Caco-2 (cell line): Measurements from ENCODE around the gene ATP1A3. TPM values are rescaled to one million over a fixed set of nuclear protein-coding genes. Genes with fewer than 3 reads are reported as not detected.
A peak's percentile ranks its signal among the peaks of the same experiment; 100 is the strongest.

Experiments
- BruUV-seq: library from RNA; stranded (reverse); fragments of 400-500 nt; replicated peaks from 2 replicates; lab custom pipeline; 2021; lab: Mats Ljungman, UMichigan
- CTCF ChIA-PET: fragments of 300-600 bp; sonication (Branson Sonifier 250); formaldehyde crosslinking; loops from one replicate; lab custom pipeline; 2022; ENCODE audit warnings: antibody characterized with exemption; lab: Charles Lee
- POLR2A ChIA-PET: fragments of 300-600 bp; sonication (Branson Sonifier 250); formaldehyde crosslinking; loops from one replicate; lab custom pipeline; 2022; ENCODE audit warnings: antibody characterized with exemption; lab: Charles Lee
- DNase-seq, 2 experiments: peaks; one replicate each; pipeline versions ENCODE4 v3.0.0 to v3.0.0-alpha.2; 2020 to 2022
- H3K27me3 ChIP-seq: replicated peaks from 2 replicates; pipeline ENCODE4 v1.6.0; 2011; ENCODE audit warnings: low read length; ENCODE audit not compliant: control insufficient read depth, insufficient read depth
- H3K36me3 ChIP-seq: 2 replicates; pipeline ENCODE4 v1.5.1; 2011; ENCODE audit warnings: low read length; ENCODE audit not compliant: control insufficient read depth, insufficient read depth
- H3K4me1 ChIP-seq: fragments of 250-450 bp; sonication (Bioruptor Pico); 2 replicates; pipeline ENCODE4 v1.5.1; 2020; ENCODE audit warnings: mild to moderate bottlenecking
- H3K4me3 ChIP-seq: 2 replicates; pipeline ENCODE4 v1.5.1; 2011; ENCODE audit warnings: low read depth, mild to moderate bottlenecking, control low read depth, low read length
- H3K9me3 ChIP-seq: fragments of 250-450 bp; sonication (Bioruptor Pico); 2 replicates; pipeline ENCODE4 v1.5.1; 2020; ENCODE audit warnings: mild to moderate bottlenecking, moderate library complexity
- H3K27ac Mint-ChIP-seq: one replicate; pipeline ENCODE4 v1.8.0; 2022; ENCODE audit warnings: mixed read lengths; ENCODE audit not compliant: unreplicated experiment
- H3K27me3 Mint-ChIP-seq: one replicate; pipeline ENCODE4 v1.8.0; 2022; ENCODE audit warnings: mixed read lengths; ENCODE audit not compliant: insufficient read depth, unreplicated experiment
- H3K36me3 Mint-ChIP-seq: one replicate; pipeline ENCODE4 v1.8.0; 2022; ENCODE audit warnings: mild to moderate bottlenecking, mixed read lengths; ENCODE audit not compliant: insufficient read depth, unreplicated experiment
- H3K4me1 Mint-ChIP-seq: one replicate; pipeline ENCODE4 v1.8.0; 2022; ENCODE audit warnings: low read depth, mixed read lengths; ENCODE audit not compliant: unreplicated experiment
- H3K4me3 Mint-ChIP-seq: one replicate; pipeline ENCODE4 v1.8.0; 2022; ENCODE audit warnings: mild to moderate bottlenecking, moderate library complexity, mixed read lengths; ENCODE audit not compliant: unreplicated experiment
- H3K9me3 Mint-ChIP-seq: one replicate; pipeline ENCODE4 v1.8.0; 2022; ENCODE audit warnings: mixed read lengths; ENCODE audit not compliant: unreplicated experiment
- CTCF ChIP-seq, 2 experiments: fragments of 200-600 bp in 1 of 2; IDR thresholded peaks; 1 replicate in 1 of 2; 2 replicates in 1 of 2; pipeline versions ENCODE4 v1.5.1 to v1.8.0; 2011 to 2022; ENCODE audit warnings: antibody characterized with exemption in 1 of 2, control low read depth in 1 of 2, inconsistent platforms in 1 of 2, low read depth in 1 of 2, low read length in 1 of 2, mild to moderate bottlenecking in 1 of 2, moderate library complexity in 1 of 2; ENCODE audit not compliant: insufficient read depth in 1 of 2, severe bottlenecking in 1 of 2, unreplicated experiment in 1 of 2
- intact Hi-C: fragments of 100-400 bp; cut with micrococcal nuclease; formaldehyde crosslinking; loops from one replicate; pipeline ENCODE4 v1.10.0; 2022; ENCODE audit not compliant: unreplicated experiment
- total RNA-seq: library from RNA; stranded (reverse); gene quantifications from 2 replicates; pipeline ENCODE4 v1.2.3, GENCODE V29; 2022

ATP1A3 gene
- total RNA-seq, 1 experiment from 2014 or later: 0.54 TPM

- Histone ChIP-seq H3K36me3 (no peaks in the 10 kb centered on the region), H3K4me1 (0 out of 2 replicates have a peak, but pooled peaks cover 3% of the 10 kb centered on the region), H3K4me3 (no peak overlapping the region), H3K9me3 (no peaks in the 10 kb centered on the region), H3K27me3 (no peaks in the 10 kb centered on the region)
- TF ChIP-seq CTCF (IDR thresholded peaks at IDR 0.05; ENCODE audit: insufficient read depth in 1 of 2, low read depth in 1 of 2, low read length in 1 of 2, severe bottlenecking in 1 of 2, unreplicated experiment in 1 of 2): no peak
- Mint-ChIP-seq H3K9me3 (peaks cover 9% of the 10 kb centered on the region), H3K27me3 (peaks cover 14% of the 10 kb centered on the region), H3K36me3 (no peaks in the 10 kb centered on the region), H3K4me3 (no peak overlapping the region), H3K4me1 (no peaks in the 10 kb centered on the region), H3K27ac (peak overlapping the region; percentile 16)
- no TSS peak for BruUV-seq
- CTCF ChIA-PET: no interaction called here
- POLR2A ChIA-PET: no interaction called here
- DNase-seq: no peak
- intact Hi-C loops: no loop called here
Measured at GRCh38 chr19:42010245-42011126, 16.5 kb upstream of the ATP1A3 start.

- 0 out of 2 replicates have a peak, but pooled peaks cover 3% of the 10 kb centered on the region for H3K4me1 ChIP-seq
- peaks cover 3% of the 10 kb centered on the region for H3K27me3 ChIP-seq
- H3K36me3 ChIP-seq: no peaks in the 10 kb centered on the region
- Mint-ChIP-seq H3K4me3 (no peak overlapping the region), H3K9me3 (peaks cover 9% of the 10 kb centered on the region), H3K4me1 (no peaks in the 10 kb centered on the region), H3K36me3 (no peaks in the 10 kb centered on the region), H3K27ac (no peak overlapping the region), H3K27me3 (peaks cover 37% of the 10 kb centered on the region)
- H3K4me3 ChIP-seq: no peak overlapping the region
- no peak for DNase-seq
- BruUV-seq: no TSS peak
- intact Hi-C loops: no loop called here
- no peaks in the 10 kb centered on the region for H3K9me3 ChIP-seq
- ChIA-PET CTCF (no interaction called here), POLR2A (no interaction called here)
- TF ChIP-seq CTCF (IDR thresholded peaks at IDR 0.05; ENCODE audit: insufficient read depth in 1 of 2, low read depth in 1 of 2, low read length in 1 of 2, severe bottlenecking in 1 of 2, unreplicated experiment in 1 of 2): no peak
Measured at GRCh38 chr19:42006569-42006968, 12.5 kb upstream of the ATP1A3 start.

GRCh38 chr19:42005504-42005903, 11.5 kb upstream of the ATP1A3 start:
- no peak for DNase-seq
- BruUV-seq: no TSS peak
- Histone ChIP-seq H3K27me3 (peaks cover 3% of the 10 kb centered on the region), H3K4me1 (0 out of 2 replicates have a peak, but pooled peaks cover 3% of the 10 kb centered on the region), H3K36me3 (no peaks in the 10 kb centered on the region), H3K4me3 (no peak overlapping the region), H3K9me3 (no peaks in the 10 kb centered on the region)
- no peaks in the 10 kb centered on the region for H3K4me1 Mint-ChIP-seq
- peaks cover 9% of the 10 kb centered on the region for H3K9me3 Mint-ChIP-seq
- H3K36me3 Mint-ChIP-seq: no peaks in the 10 kb centered on the region
- no peak for TF ChIP-seq CTCF (IDR thresholded peaks at IDR 0.05; ENCODE audit: insufficient read depth in 1 of 2, low read depth in 1 of 2, low read length in 1 of 2, severe bottlenecking in 1 of 2, unreplicated experiment in 1 of 2)
- intact Hi-C loops: no loop called here
- H3K27me3 Mint-ChIP-seq: peaks cover 43% of the 10 kb centered on the region
- H3K27ac Mint-ChIP-seq: no peak overlapping the region
- ChIA-PET CTCF (no interaction called here), POLR2A (no interaction called here)
- H3K4me3 Mint-ChIP-seq: no peak overlapping the region
